Measurements from ENCODE around the gene C3orf18. TPM values are rescaled to one million over a fixed set of nuclear protein-coding genes. Genes with fewer than 3 reads are reported as not detected.

C3orf18 gene
- polyA plus RNA-seq, 1 of the 3 experiments (the other 2 are of a cell fraction), result 19.7 TPM

GRCh38 chr3:50599115-50599715 is 31.7 kb upstream of the C3orf18 start:
- CTCF ChIA-PET, result interaction anchor here (1.1 to 25.1 kb wide), 5 partner anchors 10 to 30 kb away, joined by 4 to 648 read pairs (median 4); partner anchors contain the start of genes C3orf18, HEMK1 and MAPKAPK3
- TF ChIP-seq TEAD4 (IDR thresholded peaks at IDR 0.05; ENCODE audit: borderline replicate concordance, insufficient read depth), result no peak
- TF ChIP-seq CHD2 (IDR thresholded peaks at IDR 0.05; ENCODE audit: low read length, partially characterized antibody), result no peak
- TF ChIP-seq JUND (IDR thresholded peaks at IDR 0.05), result no peak
- TF ChIP-seq REST (IDR thresholded peaks at IDR 0.05; ENCODE audit: low read depth, low read length), result no peak
- no peak for TF ChIP-seq MAX (IDR thresholded peaks at IDR 0.05; ENCODE audit: low read depth)
- no peak for TF ChIP-seq FOXJ3 (CRISPR knock-in tag; IDR thresholded peaks at IDR 0.05)
- no peak for TF ChIP-seq TAF1 (IDR thresholded peaks at IDR 0.05; ENCODE audit: borderline replicate concordance, low read depth, low read length)
- no peak for TF ChIP-seq GATA2 (CRISPR knock-in tag; IDR thresholded peaks at IDR 0.05)
- TF ChIP-seq EP300 (IDR thresholded peaks at IDR 0.05; ENCODE audit: borderline replicate concordance in 1 of 2, low read depth in 1 of 2, low read length in 1 of 2), result no peak
- no peak for TF ChIP-seq RXRA (IDR thresholded peaks at IDR 0.05; ENCODE audit: borderline replicate concordance, low read depth)
- no peak for DNase-seq
- no peaks in the 10 kb centered on the region for H4K20me1 ChIP-seq (ENCODE audit: insufficient read depth)
- H3K9ac ChIP-seq, result no peak overlapping the region
- no peak overlapping the region for H2AFZ ChIP-seq (ENCODE audit: low read depth)
- no peaks in the 10 kb centered on the region for H3K9me3 ChIP-seq
- WGBS (ENCODE audit: low lambda C conversion rate), result 100% methylated on average over 4 of the region's 6 CpGs
- no peak overlapping the region for H3K4me3 ChIP-seq (ENCODE audit: low read depth in 2 of 2, low read length in 1 of 2)
- H3K27ac ChIP-seq (ENCODE audit: low read depth in 2 of 2, low read length in 1 of 2), result no peak overlapping the region; a peak in 1 of 4 replicates
- no peaks in the 10 kb centered on the region for H3K79me2 ChIP-seq (ENCODE audit: insufficient read depth)
- no peaks in the 10 kb centered on the region for H3K27me3 ChIP-seq (ENCODE audit: insufficient read depth)
- H3K36me3 ChIP-seq (replicated peaks in 1 of 2; ENCODE audit: control insufficient read depth in 1 of 2, insufficient read depth in 2 of 2, low read length in 1 of 2), result no peaks in the 10 kb centered on the region
- no peak overlapping the region for H3K4me2 ChIP-seq
- H3K9me2 ChIP-seq, result no peaks in the 10 kb centered on the region
- no peaks in the 10 kb centered on the region for H3F3A ChIP-seq (replicated peaks; ENCODE audit: insufficient read depth)
- H3K4me1 ChIP-seq (ENCODE audit: control insufficient read depth in 1 of 2, insufficient read depth in 2 of 2, low read depth in 1 of 2, low read length in 1 of 2), result peaks cover 17 to 40% of the 10 kb centered on the region in 2 experiments
- POLR2A ChIA-PET, result interaction anchor here (0.8 to 1.2 kb wide), 2 partner anchors 10 to 21 kb away, joined by 3 read pairs; no protein-coding TSS in a partner anchor

GRCh38 chr3:50594253-50594785 is 26.8 kb upstream of the C3orf18 start:
- H4K20me1 ChIP-seq (ENCODE audit: insufficient read depth), result no peaks in the 10 kb centered on the region
- H3K27ac ChIP-seq (ENCODE audit: low read depth in 2 of 2, low read length in 1 of 2), result no peak overlapping the region
- H3F3A ChIP-seq (replicated peaks; ENCODE audit: insufficient read depth), result no peaks in the 10 kb centered on the region
- no peak overlapping the region for H2AFZ ChIP-seq (ENCODE audit: low read depth)
- no peaks in the 10 kb centered on the region for H3K9me2 ChIP-seq
- no peak overlapping the region for H3K4me3 ChIP-seq (ENCODE audit: low read depth in 2 of 2, low read length in 1 of 2)
- H3K9ac ChIP-seq, result no peak overlapping the region
- TF ChIP-seq ELF1 (IDR thresholded peaks at IDR 0.05), result no peak
- TF ChIP-seq GATA2 (CRISPR knock-in tag; IDR thresholded peaks at IDR 0.05), result 0 out of 2 replicates have a peak, but pooled peaks have one; percentile 31
- H3K4me1 ChIP-seq (ENCODE audit: control insufficient read depth in 1 of 2, insufficient read depth in 2 of 2, low read depth in 1 of 2, low read length in 1 of 2), result peaks cover 0 to 9% of the 10 kb centered on the region in 2 experiments; a peak in 1 of 4 replicates
- H3K79me2 ChIP-seq (ENCODE audit: insufficient read depth), result no peaks in the 10 kb centered on the region
- no peaks in the 10 kb centered on the region for H3K36me3 ChIP-seq (replicated peaks in 1 of 2; ENCODE audit: control insufficient read depth in 1 of 2, insufficient read depth in 2 of 2, low read length in 1 of 2)
- 6% methylated on average over 2 of the region's 2 CpGs for WGBS (ENCODE audit: low lambda C conversion rate)
- H3K9me3 ChIP-seq, result no peaks in the 10 kb centered on the region
- H3K27me3 ChIP-seq (ENCODE audit: insufficient read depth), result no peaks in the 10 kb centered on the region
- DNase-seq, result peak; percentile 39
- no peak overlapping the region for H3K4me2 ChIP-seq
- ChIA-PET CTCF (interaction anchor here (0.7 to 4.2 kb wide), 5 partner anchors 9 to 27 kb away, joined by 3 to 25 read pairs (median 4); no protein-coding TSS in a partner anchor), POLR2A (interaction anchor here (1.1 kb wide), 1 partner anchor 18 kb away, joined by 3 read pairs; no protein-coding TSS in a partner anchor)
